Measurements from ENCODE around the gene NME5. TPM values are rescaled to one million over a fixed set of nuclear protein-coding genes. Genes with fewer than 3 reads are reported as not detected.

Gene NME5
- total and polyA plus RNA-seq, 9 of the 15 experiments (the other 6 are each of a cell fraction or from before 2014, with no cell fraction given), result not detected

DNA sequence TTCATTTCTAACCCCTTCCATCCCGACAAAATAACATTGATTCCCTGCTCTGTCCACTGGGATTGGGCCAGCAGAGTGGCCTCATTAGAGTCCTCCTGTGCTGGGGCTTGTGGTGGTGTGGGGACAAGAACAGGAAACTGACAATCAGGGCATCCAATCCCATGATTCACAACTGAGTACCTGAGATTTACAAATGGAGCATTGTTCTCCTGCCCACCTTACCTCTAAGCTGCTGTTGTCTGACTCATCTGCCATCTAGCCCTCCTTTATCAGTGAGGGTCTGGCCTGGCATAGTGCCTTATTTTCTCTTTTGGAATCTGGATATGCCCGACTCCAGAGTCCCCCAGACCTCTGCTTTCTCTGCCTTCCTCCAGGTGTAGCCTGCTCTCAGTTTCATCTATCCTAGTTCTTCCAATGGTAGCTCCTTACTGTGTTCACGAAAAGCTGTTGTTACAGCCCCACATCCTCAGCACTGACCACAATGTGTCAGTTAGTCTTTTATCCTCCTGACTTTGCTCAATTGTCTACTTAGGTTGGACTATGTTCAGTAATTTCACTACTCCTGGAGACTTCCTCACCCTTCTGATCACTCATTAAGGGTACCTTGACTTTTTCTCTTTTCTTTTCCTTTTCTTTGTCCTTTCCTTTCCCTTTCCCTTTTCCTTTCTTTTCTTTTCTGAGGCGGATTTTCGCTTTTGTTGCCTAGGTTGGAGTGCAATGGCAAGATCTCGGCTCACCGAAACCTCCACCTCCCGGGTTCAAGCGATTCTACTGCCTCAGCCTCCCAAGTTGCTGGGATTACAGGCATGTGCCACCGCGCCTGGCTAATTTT, 42.0 kb downstream of the NME5 start:
- Histone ChIP-seq H2AFZ (ENCODE audit: low read depth, low read length) (no peak overlapping the region), H3K4me2 (ENCODE audit: insufficient read depth, low read length) (no peak overlapping the region), H3K9me1 (ENCODE audit: control insufficient read depth, insufficient read depth, low read length) (no peaks in the 10 kb centered on the region), H3K9me3 (replicated peaks; ENCODE audit: control insufficient read depth, insufficient read depth, low read depth, low read length) (no peaks in the 10 kb centered on the region), H3K27me3 (ENCODE audit: control insufficient read depth in 2 of 2, insufficient read depth in 2 of 2, low read length in 2 of 2) (peaks cover 21 to 41% of the 10 kb centered on the region in 2 experiments), H3K9ac (ENCODE audit: insufficient read depth in 1 of 2, low read depth in 2 of 2, low read length in 2 of 2) (no peak overlapping the region), H4K20me1 (replicated peaks; ENCODE audit: control insufficient read depth, insufficient read depth, low read length) (no peaks in the 10 kb centered on the region; the same call in 1 of the 2 replicates), H3K4me1 (replicated peaks in 1 of 2; ENCODE audit: control insufficient read depth in 2 of 2, insufficient read depth in 2 of 2, low read length in 2 of 2) (no peaks in the 10 kb centered on the region), H3K79me2 (ENCODE audit: control insufficient read depth, insufficient read depth, low read length) (no peaks in the 10 kb centered on the region), H3K27ac (ENCODE audit: extremely low read depth, low read depth, low read length) (no peak overlapping the region), H3K36me3 (ENCODE audit: control insufficient read depth, insufficient read depth, low read length) (no peaks in the 10 kb centered on the region), H3K4me3 (no peak overlapping the region)
- 14% methylated on average over 10 of the region's 11 CpGs for WGBS (ENCODE audit: insufficient coverage, low coverage, missing lambda C conversion rate)
- ChIA-PET CTCF (ENCODE audit: low intra/inter-chr PET ratio) (no interaction called here), POLR2A (interaction anchor here (0.7 to 1.3 kb wide), 2 partner anchors 9 to 16 kb away, joined by 3 read pairs; no protein-coding TSS in a partner anchor)
- TF ChIP-seq ZNF143 (CRISPR knock-in tag; IDR thresholded peaks at IDR 0.05) (no peak), PPARD (CRISPR knock-in tag; IDR thresholded peaks at IDR 0.05) (no peak), IRF2 (CRISPR knock-in tag; IDR thresholded peaks at IDR 0.05) (no peak), NCOA1 (IDR thresholded peaks at IDR 0.05; ENCODE audit: low read depth) (no peak), HDGF (IDR thresholded peaks at IDR 0.05) (no peak), ZNF699 (CRISPR knock-in tag; IDR thresholded peaks at IDR 0.05; ENCODE audit: insufficient replicate concordance) (no peak), TEAD2 (tag; IDR thresholded peaks at IDR 0.05) (no peak), ZNF124 (CRISPR knock-in tag; IDR thresholded peaks at IDR 0.05) (no peak), SMARCB1 (IDR thresholded peaks at IDR 0.05; ENCODE audit: insufficient read length, low read depth) (no peak), MCM7 (IDR thresholded peaks at IDR 0.05) (no peak), RB1 (IDR thresholded peaks at IDR 0.05; ENCODE audit: low read depth) (no peak)
- TF ChIP-seq, protein P1, sequence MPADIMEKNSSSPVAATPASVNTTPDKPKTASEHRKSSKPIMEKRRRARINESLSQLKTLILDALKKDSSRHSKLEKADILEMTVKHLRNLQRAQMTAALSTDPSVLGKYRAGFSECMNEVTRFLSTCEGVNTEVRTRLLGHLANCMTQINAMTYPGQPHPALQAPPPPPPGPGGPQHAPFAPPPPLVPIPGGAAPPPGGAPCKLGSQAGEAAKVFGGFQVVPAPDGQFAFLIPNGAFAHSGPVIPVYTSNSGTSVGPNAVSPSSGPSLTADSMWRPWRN (IDR thresholded peaks at IDR 0.05; ENCODE audit: low read depth), result no peak
- DNase-seq (ENCODE audit: extremely low read depth in 1 of 4, low spot score in 3 of 4), result no peak
- intact Hi-C loops (cut with micrococcal nuclease), result no loop called here
- in situ Hi-C loops (cut with MboI), result no loop called here
- BruUV-seq (replicated peaks), result no TSS peak
- no peak for FAIRE-seq
- no peak for ATAC-seq
